GM18858 (cell line): ENCODE results near the gene THEMIS.

Source experiments
- ATAC-seq: cut with Tn5 transposase; IDR thresholded peaks from one replicate; pipeline ENCODE4 v1.9.1; 2021; ENCODE audit not compliant: unreplicated experiment

The THEMIS gene

GRCh38 chr6:127866766-127867165 is 34.1 kb downstream of the THEMIS start:
- no peak for ATAC-seq

GRCh38 chr6:127865108-127865507 is 35.8 kb downstream of the THEMIS start:
- no peak for ATAC-seq

DNA sequence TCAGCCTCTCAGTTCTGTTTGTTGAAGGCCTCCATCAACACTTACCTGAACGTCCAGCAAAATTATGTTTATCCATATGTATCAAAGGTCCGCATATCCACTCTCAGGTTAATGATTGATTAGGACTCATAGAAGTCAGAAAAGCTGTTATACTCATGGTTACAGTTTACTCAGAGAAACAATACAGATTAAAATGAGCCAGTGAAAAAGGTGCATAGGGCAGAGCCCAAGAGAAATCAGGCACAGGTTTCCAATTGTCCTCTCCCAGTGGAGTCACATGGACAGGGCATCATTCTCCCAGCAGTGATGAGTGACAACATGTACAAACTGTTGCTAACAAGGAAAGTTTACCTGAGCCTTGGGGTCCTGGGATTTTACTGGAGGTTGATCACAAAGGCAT is 36.2 kb downstream of the THEMIS start:
- ATAC-seq = no peak

GRCh38 chr6:127860723-127861122 is 40.1 kb downstream of the THEMIS start:
- ATAC-seq = no peak

GRCh38 chr6:127859956-127860355 is 40.9 kb downstream of the THEMIS start:
- no peak for ATAC-seq

- ATAC-seq = no peak
Observed at GRCh38 chr6:127858727-127859391, 42.0 kb downstream of the THEMIS start.

DNA sequence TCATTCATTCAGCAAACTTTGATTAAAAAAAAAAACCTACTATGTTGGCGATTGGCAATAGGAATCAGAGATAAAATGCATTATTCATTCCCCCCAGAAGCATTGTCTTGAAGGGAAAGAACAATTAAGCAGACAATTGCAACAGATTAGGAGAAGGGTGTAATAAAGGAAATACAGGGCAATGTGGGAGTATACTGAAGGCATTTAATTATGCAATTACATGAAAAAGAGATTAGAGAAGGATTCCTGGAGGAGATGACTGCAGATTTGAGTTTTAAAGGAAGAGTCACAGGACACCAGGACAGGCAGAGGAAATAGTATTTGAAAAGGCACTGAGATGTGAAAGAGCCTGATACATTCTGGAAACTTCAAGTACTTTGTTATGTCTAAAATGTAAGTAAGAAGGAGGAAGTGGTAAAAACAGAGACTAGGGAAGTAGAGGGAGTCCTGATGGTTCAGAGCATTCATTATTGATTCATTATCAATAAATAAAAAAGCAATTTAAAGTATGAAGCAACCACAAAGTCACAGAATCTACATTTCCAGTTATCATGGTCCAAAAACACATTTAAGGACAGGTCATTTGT is 43.7 kb downstream of the THEMIS start:
- no peak for ATAC-seq

GRCh38 chr6:127855542-127856159 is 45.2 kb downstream of the THEMIS start:
- no peak for ATAC-seq

DNA sequence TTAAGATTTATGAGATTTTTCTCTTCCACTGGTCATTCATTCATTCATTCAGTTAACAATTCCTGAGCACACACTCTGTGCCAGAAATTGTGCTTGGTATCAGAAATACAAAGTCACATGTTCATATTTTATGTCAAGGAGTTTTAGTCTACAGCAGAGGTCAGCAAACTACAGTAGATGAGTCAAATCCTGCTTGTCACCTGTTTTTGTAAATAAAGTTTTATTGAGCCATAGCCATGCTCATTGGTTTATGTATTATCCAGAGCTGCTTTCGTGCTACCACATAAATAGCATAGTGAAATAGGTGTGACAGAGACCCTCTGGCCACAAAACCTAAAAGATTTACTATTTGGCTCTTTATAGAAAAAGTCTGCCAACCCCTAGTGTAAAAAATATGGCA is 46.8 kb downstream of the THEMIS start:
- no peak for ATAC-seq

DNA sequence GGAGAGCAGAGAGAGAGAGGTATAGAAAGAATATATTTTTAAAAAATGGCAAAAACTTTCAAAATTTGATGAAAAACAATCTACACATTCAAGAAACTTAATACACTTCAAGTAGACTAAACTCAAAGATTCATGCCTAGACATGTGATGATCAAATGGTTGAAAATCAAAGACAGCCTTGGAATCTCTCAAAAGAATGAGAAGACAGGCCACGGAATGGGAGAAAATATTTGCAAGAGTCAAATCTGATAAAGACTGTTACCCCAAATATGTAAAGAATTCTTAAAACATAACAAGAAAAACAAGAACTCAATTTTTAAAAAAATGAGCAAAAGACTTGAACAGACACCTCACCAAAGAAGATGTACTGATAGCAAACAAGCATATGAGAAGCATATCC is 49.7 kb downstream of the THEMIS start:
- ATAC-seq = no peak

- ATAC-seq = no peak
Observed at GRCh38 chr6:127845242-127845641, 55.6 kb downstream of the THEMIS start.

DNA sequence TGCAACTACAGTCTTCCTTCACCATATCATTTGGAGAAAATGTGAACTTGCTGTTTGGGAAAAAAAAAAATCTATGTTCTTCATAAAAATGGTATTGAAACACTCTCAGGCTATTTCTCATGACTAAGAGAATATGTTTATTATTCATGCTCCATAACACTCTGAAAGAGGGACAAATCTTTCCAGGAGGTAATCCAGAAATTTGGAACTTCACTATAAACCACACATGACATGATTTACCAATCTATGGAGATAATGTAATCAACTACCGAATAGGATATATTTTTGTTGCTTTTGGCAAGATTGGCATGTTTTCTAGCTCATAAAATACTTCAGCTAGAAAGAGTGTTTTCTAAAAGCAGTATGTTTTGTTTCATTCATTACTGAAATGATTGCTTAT is 56.3 kb downstream of the THEMIS start:
- no peak for ATAC-seq

GRCh38 chr6:127843582-127843981 is 57.3 kb downstream of the THEMIS start:
- ATAC-seq = no peak

GRCh38 chr6:127842562-127842961 is 58.3 kb downstream of the THEMIS start:
- ATAC-seq = no peak

GRCh38 chr6:127841811-127842210 is 59.0 kb downstream of the THEMIS start:
- no peak for ATAC-seq

- no peak for ATAC-seq
Observed at GRCh38 chr6:127834136-127834535, 66.7 kb downstream of the THEMIS start.

- no peak for ATAC-seq
Observed at GRCh38 chr6:127833336-127833735, 67.5 kb downstream of the THEMIS start.

GRCh38 chr6:127832381-127832780 is 68.5 kb downstream of the THEMIS start:
- ATAC-seq = no peak

- no peak for ATAC-seq
Observed at GRCh38 chr6:127824061-127824460, 76.8 kb downstream of the THEMIS start.

- no peak for ATAC-seq
Observed at GRCh38 chr6:127821431-127821830, 79.4 kb downstream of the THEMIS start.

- no peak for ATAC-seq
Observed at GRCh38 chr6:127818149-127818548, 82.7 kb downstream of the THEMIS start.

GRCh38 chr6:127816643-127817042 is 84.2 kb downstream of the THEMIS start:
- no peak for ATAC-seq

GRCh38 chr6:127813699-127814027 is 87.2 kb downstream of the THEMIS start:
- ATAC-seq = no peak
